Epithelial cell of proximal tubule (primary cell): ENCODE measurements around the gene C3. TPM values are rescaled to one million over a fixed set of nuclear protein-coding genes. Genes with fewer than 3 reads are reported as not detected.

ENCODE experiments used
- DNase-seq: peaks from one replicate; pipeline ENCODE4 v3.0.0-alpha.2; 2011; ENCODE audit warnings: low read depth
- H3K4me3 ChIP-seq: 2 replicates; pipeline ENCODE4 v1.5.1; 2011; ENCODE audit warnings: low read depth, mild to moderate bottlenecking, low read length
- total RNA-seq: library from RNA; depleted of rRNA; stranded (reverse); fragments of >200 nt; gene quantifications from 2 replicates; pipeline ENCODE4 v1.2.3, GENCODE V29; 2015
- TF ChIP-seq, protein P1 (sequence below): conservative IDR thresholded peaks from 2 replicates; pipeline ENCODE4 v1.5.1; 2012; ENCODE audit warnings: low read depth, mild to moderate bottlenecking, low read length

C3 gene
- total RNA-seq, 1 donor from 2014 or later = 10.0 TPM

DNA sequence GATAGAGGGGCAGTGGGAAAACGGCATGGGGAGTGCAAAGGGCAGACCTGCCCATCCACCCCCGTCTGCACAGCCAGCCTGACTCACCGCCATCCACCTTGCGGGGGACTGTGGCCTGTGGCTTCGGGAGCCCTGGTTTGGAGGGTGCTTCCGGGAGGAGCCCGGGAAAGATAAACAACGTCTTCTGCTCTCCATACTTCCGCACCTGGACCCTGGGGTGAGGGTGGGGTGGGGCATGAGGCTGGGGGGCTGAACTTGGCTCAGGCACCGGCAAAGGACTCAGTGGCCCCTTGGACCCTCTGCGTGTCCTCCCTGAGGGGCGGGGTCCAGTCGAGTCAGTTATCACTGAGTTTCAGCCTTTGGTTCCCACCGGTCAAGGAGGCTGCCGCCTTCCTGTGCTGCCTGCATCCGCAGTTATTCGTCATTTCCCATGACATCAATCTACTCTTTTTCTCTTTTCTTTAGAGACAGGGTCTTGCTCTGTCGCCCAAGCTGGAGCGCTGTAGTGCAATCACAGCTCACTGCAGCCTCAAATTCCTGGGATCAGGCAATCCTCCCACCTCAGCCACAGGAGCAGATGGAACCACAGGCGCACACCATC is 13.7 kb upstream of the C3 start:
- no peak overlapping the region for H3K4me3 ChIP-seq
- TF ChIP-seq, protein P1, sequence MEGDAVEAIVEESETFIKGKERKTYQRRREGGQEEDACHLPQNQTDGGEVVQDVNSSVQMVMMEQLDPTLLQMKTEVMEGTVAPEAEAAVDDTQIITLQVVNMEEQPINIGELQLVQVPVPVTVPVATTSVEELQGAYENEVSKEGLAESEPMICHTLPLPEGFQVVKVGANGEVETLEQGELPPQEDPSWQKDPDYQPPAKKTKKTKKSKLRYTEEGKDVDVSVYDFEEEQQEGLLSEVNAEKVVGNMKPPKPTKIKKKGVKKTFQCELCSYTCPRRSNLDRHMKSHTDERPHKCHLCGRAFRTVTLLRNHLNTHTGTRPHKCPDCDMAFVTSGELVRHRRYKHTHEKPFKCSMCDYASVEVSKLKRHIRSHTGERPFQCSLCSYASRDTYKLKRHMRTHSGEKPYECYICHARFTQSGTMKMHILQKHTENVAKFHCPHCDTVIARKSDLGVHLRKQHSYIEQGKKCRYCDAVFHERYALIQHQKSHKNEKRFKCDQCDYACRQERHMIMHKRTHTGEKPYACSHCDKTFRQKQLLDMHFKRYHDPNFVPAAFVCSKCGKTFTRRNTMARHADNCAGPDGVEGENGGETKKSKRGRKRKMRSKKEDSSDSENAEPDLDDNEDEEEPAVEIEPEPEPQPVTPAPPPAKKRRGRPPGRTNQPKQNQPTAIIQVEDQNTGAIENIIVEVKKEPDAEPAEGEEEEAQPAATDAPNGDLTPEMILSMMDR = no peak
- DNase-seq = no peak

DNA sequence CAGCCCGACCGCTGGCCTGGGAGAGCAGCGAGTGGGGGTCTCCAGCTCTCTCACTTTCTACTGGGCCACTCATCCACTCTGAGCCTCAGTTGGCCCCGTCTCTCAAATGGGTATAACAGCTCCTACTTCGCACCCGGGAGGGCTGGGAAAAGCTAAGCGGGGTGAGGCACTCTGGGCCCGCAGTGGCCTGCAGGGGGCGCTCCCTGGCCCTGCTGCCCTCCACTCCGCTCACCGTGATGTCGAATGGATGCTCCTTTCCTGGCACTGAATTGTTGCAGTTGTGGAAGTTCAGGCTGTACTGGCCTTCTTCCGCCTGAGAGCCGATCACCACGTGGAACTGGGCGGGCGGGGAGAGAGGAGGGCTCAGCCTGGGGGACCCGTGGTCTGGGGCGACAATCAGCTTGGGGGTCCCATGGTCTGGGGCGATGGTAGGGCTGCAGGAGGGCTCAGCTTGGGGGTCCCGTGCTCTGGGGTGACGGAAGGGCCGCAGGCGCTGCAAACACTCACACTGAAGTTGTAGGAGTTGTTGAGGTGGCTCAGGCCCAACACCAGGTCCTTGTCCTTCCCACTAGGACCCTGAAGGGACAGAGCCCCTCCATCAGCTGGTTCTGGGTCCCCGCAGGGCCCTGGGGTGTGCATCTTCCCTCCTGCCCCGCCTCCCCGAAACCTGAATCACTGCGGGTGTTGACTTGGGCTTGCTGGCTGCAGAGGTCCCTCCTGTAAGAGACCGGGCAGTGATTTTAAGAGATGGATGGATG is 13.1 kb upstream of the C3 start:
- DNase-seq = no peak
- H3K4me3 ChIP-seq = no peak overlapping the region
- TF ChIP-seq, protein P1 = peak; percentile 27

DNA sequence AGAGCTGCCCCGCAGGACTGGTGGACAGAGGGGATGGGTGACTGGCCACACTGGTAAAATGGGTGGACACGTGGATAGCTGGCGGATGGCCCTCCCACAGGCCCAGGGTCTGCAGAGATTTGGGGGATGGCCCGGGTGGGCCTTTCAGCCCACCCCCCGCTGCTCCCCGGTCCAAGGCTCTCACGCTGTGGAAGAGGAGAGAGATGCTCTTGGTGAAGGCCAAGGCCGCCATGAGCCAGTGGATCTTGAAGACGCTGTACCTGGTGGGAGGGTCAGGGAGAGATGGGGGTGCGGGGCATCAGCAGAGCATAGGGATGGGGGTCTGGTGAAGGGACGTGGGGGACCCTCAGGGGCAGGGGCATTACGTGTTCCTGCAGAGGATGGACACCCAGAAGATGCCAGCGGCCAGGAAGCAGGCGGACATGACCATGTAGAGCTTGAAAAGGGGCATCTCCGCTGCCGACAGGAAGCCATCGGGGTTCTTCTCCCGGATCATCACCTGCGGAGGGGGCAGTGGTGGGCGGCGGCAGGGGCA is 12.4 kb upstream of the C3 start:
- no peak overlapping the region for H3K4me3 ChIP-seq
- DNase-seq = no peak
- TF ChIP-seq, protein P1 = no peak

DNA sequence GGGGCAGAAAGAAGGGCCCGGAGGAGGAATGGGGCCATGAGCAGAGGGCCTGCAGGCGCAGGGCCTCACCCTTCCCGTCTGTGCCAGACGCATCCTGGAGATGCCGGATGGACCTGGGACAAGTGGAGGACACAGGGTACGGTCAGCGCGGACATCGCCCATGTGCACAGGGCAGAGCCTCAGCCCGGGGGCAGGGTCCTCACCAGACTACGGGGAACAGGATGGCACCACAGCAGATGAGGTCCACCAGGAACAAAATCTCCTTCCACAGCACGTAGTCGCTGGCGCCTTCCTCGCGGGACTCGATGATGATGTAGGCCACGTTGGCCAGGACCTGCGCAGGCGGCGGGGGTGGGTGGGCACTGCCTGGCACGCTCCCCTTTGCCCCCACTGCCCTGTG is 11.4 kb upstream of the C3 start:
- DNase-seq = no peak
- no peak overlapping the region for H3K4me3 ChIP-seq
- TF ChIP-seq, protein P1 = no peak

DNA sequence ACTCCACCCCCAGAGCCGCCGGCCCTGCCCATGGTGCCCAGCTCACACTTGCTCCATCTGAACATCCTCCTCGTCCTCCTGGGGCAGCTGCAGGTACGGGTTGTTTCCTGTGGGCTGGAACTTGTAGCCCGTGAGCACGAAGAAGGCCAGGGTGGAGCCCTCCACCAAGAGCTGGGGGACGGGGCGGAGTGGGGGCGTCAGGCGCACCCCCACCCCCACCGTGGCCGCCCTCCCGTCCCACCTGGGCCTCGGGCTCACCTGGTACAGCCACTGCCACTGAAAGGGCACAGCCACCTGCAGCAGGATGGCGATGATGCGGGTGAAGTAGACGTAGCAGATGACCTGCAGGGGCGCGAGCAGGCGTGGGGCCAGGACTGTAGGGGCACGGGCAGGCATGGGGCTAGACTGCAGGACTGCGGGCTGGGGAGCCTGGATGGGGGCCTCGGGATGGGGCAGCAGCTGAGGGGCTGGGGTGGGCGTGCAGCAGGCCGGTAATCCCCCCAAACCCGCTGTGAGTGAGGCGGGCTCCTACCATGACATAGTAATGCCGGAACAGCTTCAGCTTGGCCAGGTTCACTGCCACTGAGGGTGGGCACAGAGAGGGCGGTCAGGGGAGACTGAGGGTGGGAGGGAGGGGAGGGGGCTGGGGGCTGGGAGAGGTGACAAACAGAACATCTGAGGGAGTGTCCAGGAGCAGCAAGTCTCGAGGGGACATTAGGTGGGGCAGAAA is 10.7 kb upstream of the C3 start:
- TF ChIP-seq, protein P1 = no peak
- no peak overlapping the region for H3K4me3 ChIP-seq
- DNase-seq = no peak

DNA sequence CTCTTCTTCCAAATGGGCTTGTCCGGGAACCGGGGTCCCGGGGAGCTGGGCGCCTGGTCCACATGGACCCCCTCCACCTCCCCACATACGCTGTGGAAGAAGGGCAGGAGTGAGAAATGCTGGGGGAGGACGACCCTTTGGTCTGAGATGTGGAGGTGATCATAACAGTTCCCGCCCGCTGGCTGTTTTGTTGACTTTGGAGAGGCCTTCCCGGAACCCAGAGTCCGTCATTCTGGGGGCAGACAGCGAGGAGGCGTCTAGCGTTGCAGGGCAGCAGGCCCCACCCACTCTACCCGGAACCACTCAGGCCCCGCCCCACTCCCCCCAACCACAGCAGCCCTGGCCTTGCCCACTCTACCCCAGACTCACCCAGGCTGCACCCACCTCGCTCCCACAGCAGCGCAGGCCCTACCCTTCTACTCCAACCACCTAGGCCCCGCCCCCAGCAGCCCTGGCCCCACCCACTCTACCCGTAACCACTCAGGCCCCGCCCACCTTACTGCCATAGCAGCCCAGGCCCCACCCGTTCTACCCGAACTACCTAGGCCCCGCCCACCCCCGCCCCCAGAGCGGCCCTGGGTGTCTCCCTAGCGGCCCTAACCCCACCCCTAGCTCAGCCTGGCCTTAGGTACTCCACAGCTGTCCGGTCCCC is 9.8 kb upstream of the C3 start:
- TF ChIP-seq, protein P1 = no peak
- H3K4me3 ChIP-seq = no peak overlapping the region
- no peak for DNase-seq
